Activated T-cell treated with anti-CD3 and anti-CD28 coated beads, Interleukin-2, amount 50 U/mL, for 72 hours (primary cell): ENCODE results near the gene LRRC8C. TPM values are rescaled to one million over a fixed set of nuclear protein-coding genes. Genes with fewer than 3 reads are reported as not detected.
A peak's percentile ranks its signal among the peaks of the same experiment; 100 is the strongest.

Source experiments
- ATAC-seq, 2 donors: fragments of 150-1000 bp; cut with Tn5 transposase; replicated peaks in 1 of 2; 2 replicates each; pipeline ENCODE4 v1.10.0; 2021; ENCODE audit warnings: moderate library complexity in 2 of 2, mild to moderate bottlenecking in 1 of 2
- DNase-seq, 2 donors: peaks; one replicate each; pipeline ENCODE4 v3.0.0; 2021 to 2022; ENCODE audit warnings: mixed read lengths in 1 of 2
- H3K27ac Mint-ChIP-seq: one replicate; pipeline ENCODE4 v1.8.0; 2022; ENCODE audit warnings: mild to moderate bottlenecking, moderate library complexity, mixed read lengths
- H3K27me3 Mint-ChIP-seq: one replicate; pipeline ENCODE4 v1.8.0; 2022; ENCODE audit warnings: low read depth, mixed read lengths
- H3K36me3 Mint-ChIP-seq, 2 donors: one replicate each; pipeline ENCODE4 v1.8.0; 2022; ENCODE audit warnings: mixed read lengths in 2 of 2, mild to moderate bottlenecking in 1 of 2; ENCODE audit not compliant: insufficient read depth in 2 of 2
- H3K4me1 Mint-ChIP-seq: one replicate; pipeline ENCODE4 v1.8.0; 2022; ENCODE audit warnings: low read depth, mixed read lengths
- H3K4me3 Mint-ChIP-seq, 2 donors: one replicate each; pipeline ENCODE4 v1.8.0; 2022; ENCODE audit warnings: mild to moderate bottlenecking in 2 of 2, mixed read lengths in 2 of 2, moderate library complexity in 2 of 2
- H3K9me3 Mint-ChIP-seq, 2 donors: one replicate each; pipeline ENCODE4 v1.8.0; 2022; ENCODE audit warnings: mixed read lengths in 2 of 2
- total RNA-seq, 2 donors: library from RNA; stranded (reverse); gene quantifications; one replicate each; pipeline ENCODE4 v1.2.3, GENCODE V29; 2022

The LRRC8C gene
- total RNA-seq, 2 donors from 2014 or later = 33.1 to 36.7 TPM

DNA sequence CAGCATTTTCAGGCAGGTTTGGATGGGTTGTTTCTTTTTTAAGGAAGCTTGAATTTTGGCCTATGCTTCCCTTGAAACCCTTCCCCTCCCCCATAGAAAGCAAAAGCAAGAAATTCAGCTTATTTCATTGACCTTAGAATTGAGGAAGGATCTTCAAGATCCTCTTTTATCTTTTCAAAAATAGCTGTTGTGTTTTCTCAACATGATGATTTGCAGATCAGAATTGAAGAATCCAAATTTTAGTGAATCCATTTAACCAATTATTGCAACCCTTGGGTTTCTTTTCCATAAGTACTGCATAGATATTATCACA, 73.7 kb downstream of the LRRC8C start:
- DNase-seq (no peak), ATAC-seq (no peak)
- H3K4me1 Mint-ChIP-seq = peaks cover 26% of the 10 kb centered on the region
- H3K27me3 Mint-ChIP-seq = no peaks in the 10 kb centered on the region
- H3K4me3 Mint-ChIP-seq = no peak overlapping the region
- peak overlapping the region; percentile 21 for H3K27ac Mint-ChIP-seq
- H3K9me3 Mint-ChIP-seq = peaks cover 0 to 5% of the 10 kb centered on the region in 2 donors
- H3K36me3 Mint-ChIP-seq = peaks cover 8 to 43% of the 10 kb centered on the region in 2 donors

DNA sequence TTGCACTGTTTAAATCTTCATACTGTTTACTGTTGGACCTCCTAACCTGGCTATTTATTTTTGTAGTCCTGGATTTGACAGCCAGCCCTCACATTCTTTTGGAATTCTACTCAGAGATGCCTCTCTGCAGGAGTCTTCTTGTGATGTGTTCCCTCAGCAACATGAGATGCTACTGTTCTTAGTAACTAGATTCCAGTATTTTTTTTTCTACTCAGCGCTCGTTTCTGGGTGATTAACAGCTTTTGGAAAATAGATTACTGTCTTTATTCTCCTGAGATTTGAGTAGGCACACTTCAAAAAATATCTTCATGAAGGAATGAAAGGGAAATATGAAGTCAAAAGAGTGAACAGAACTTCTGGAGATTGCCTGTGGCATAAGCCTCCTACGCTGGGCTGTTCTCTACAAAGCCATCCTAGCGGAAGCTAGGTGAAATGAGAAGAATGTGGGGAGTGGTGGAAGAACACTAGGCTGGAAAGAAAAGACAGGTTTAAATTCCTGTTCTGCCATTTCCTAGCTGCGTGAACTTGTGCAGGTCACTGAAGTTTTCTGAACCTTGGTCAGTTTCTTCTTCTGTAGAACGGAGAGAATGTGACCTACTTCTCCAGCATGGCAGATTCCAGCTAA, 75.9 kb downstream of the LRRC8C start:
- H3K36me3 Mint-ChIP-seq = peaks cover 9 to 43% of the 10 kb centered on the region in 2 donors
- H3K27ac Mint-ChIP-seq = peak overlapping the region; percentile 30
- no peak for ATAC-seq
- H3K4me3 Mint-ChIP-seq = no peak overlapping the region
- peaks cover 15% of the 10 kb centered on the region for H3K4me1 Mint-ChIP-seq
- DNase-seq = no peak
- peaks cover 0 to 4% of the 10 kb centered on the region in 2 donors for H3K9me3 Mint-ChIP-seq
- H3K27me3 Mint-ChIP-seq = no peaks in the 10 kb centered on the region

DNA sequence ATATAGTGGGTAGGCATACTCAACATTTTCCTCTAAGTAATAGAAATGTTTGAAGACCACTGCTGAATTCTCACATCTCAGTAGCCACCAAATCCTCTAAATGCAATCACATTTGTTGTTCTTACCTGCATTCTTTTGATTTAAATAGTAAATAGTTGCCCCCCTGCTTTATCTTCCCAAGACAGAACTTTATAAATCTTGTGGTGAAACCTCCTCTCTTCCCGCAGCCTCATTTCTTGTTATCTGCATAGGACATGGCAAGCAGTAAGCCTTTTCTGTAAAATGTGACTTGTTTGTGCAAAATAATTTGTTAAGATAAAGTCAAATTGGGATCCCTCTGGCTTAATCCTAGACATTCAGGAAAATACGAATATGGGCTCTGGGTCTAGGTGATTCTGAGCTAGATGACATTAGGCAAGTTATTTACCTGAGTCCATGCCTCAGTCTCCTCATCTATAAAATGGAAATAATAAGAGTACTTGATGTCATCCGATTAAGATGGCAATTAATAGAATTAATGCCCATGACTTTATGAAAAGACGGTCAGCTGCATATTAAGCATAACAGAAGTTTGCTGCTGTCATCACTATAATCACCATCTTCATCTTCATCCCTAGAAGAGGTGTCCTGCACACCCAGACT, 77.7 kb downstream of the LRRC8C start:
- Mint-ChIP-seq H3K27ac (peak overlapping the region; percentile 81), H3K9me3 (no peaks in the 10 kb centered on the region), H3K4me1 (peaks cover 30% of the 10 kb centered on the region), H3K36me3 (peaks cover 10 to 48% of the 10 kb centered on the region in 2 donors), H3K27me3 (no peaks in the 10 kb centered on the region), H3K4me3 (no peak overlapping the region)
- no peak for DNase-seq
- ATAC-seq = no peak

DNA sequence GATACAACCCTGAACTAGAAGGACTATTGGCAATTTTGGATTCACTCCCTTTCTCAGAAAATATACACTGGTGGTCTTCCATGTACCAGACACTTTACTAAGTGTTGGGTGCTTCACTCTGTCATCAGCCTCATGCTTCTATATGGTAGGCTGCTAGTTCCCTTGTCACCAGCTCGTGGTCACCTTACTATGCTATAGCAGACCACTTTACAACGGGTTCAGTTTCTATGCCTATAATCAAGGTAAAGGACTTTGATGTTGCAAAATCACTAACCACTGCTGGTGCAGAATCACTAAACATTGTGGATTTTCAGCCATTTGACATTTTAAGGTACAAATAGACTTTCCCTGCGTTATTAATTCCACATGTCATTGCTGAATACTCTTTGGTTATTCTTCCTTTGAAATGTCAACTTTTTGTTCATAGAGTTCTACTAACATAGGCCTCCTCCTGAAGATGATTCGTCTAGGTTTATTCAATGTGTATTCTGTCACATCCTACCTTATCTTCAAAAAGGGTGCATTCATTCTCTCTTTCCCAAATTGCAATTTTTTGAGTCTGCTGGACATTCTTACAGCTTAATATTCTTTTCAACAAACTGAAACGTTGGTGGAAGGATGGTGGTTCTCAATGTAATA, 78.3 kb downstream of the LRRC8C start:
- ATAC-seq (peak; percentile 44 to 48), DNase-seq (no peak)
- Mint-ChIP-seq H3K9me3 (no peaks in the 10 kb centered on the region), H3K27ac (peak overlapping the region; percentile 81), H3K4me3 (no peak overlapping the region), H3K27me3 (no peaks in the 10 kb centered on the region), H3K4me1 (peaks cover 36% of the 10 kb centered on the region), H3K36me3 (peaks cover 10 to 48% of the 10 kb centered on the region in 2 donors)

DNA sequence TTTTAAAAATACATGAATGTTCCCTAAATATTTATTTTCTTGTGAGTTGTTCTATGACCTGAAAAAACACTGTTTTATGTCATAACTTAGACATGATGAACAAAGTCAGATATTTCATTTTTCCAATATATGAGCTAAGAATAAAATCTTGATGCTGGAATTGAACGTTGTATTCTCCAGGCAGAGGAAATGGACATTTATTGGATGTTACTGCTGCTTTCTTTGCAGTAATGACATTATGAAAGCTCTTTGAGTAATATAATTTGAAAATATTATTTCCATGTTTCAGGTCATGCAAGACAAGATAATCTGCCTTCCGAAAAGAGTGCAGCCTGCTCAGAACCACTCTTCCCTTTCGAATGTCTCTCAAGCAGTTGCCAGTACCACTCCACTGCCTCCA, 79.5 kb downstream of the LRRC8C start:
- H3K9me3 Mint-ChIP-seq = no peaks in the 10 kb centered on the region
- DNase-seq = no peak
- peaks cover 10 to 48% of the 10 kb centered on the region in 2 donors for H3K36me3 Mint-ChIP-seq
- H3K4me3 Mint-ChIP-seq = no peak overlapping the region
- H3K27me3 Mint-ChIP-seq = no peaks in the 10 kb centered on the region
- peak overlapping the region; percentile 13 for H3K27ac Mint-ChIP-seq
- no peak for ATAC-seq
- H3K4me1 Mint-ChIP-seq = peaks cover 47% of the 10 kb centered on the region

DNA sequence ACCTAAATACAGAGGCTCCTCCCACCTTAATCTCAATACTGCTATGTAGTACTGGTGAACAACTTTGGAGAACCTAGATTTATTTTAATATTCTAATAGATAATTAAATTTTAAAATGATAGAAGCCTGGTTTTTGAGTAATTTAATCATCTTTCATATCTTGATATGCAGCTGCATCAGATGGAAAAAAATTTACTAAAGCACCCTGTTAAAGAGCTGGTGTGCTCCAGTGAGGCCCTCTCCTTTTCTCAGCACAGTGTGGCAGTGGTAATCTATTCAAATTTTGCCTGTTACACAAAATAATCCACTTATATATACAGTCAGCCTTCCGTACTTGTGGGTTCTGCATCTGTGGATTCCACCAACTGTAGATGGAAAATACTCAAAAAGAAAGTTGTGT, 82.8 kb downstream of the LRRC8C start:
- ATAC-seq (no peak), DNase-seq (no peak)
- Mint-ChIP-seq H3K27ac (peak overlapping the region; percentile 56), H3K4me1 (peaks cover 74% of the 10 kb centered on the region), H3K9me3 (no peaks in the 10 kb centered on the region), H3K36me3 (peaks cover 11 to 39% of the 10 kb centered on the region in 2 donors), H3K27me3 (no peaks in the 10 kb centered on the region), H3K4me3 (no peak overlapping the region)

DNA sequence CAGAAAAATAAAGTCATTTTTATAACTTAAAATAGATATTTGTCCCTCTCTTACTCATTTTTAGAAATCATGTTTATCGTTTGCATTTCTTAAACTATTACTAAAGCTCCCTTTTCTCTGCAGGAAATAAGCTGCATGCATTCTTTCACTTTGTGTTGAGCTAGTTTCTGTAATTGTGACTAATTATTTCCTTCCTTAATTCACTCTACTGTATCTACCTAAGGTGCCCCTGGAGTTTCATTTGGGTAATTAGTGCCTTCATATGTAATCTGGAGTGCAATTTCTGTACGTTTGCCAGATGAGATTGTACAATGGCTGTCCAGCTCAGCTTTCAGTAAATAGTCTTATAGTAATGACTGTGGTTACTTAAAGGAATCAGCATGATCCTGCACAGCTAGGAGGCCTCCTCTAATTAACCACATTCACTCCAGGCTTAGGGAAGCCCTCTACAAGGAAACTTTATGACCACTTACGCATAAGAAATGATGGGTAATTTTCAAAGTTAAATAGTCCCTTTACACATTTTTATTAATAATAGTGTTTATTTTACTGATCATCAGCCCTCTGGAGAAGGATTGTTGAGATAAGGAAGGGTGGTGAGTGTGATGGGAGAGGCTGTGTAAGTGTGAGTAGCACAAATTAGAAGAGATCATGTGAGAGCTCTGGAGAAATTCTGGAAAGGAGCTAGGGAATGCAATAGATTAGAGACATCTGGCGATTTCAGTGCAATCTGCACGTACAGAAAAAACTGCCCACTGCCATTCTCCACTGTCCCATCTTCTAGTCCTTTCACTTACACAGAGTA, 86.8 kb downstream of the LRRC8C start:
- H3K27ac Mint-ChIP-seq = peak overlapping the region; percentile 99
- H3K4me1 Mint-ChIP-seq = peaks cover 95% of the 10 kb centered on the region
- ATAC-seq (peak; percentile 85 to 88), DNase-seq (peak; percentile 23 to 34)
- H3K36me3 Mint-ChIP-seq = peaks cover 11 to 30% of the 10 kb centered on the region in 2 donors
- H3K9me3 Mint-ChIP-seq = peaks cover 3 to 4% of the 10 kb centered on the region in 2 donors
- H3K4me3 Mint-ChIP-seq = peak overlapping the region; percentile 81 to 84
- no peaks in the 10 kb centered on the region for H3K27me3 Mint-ChIP-seq

DNA sequence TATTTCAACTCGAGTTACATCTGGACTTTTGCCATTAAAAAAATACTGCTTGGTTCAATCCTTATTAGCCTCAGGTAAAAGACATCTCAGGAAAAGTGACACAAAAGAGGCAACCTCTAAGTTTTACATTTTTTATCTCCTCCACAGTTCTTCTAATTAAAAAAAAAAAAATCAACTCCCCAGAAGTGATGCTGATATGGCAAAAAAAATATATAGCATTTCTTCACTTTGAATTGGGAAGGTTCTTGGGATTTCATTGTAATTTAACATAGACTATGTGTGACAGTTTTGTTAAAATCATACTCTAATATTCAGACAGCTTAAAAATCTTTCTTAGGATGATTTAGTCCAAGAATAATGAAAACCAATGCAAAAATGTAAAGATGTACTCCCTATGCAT, 87.9 kb downstream of the LRRC8C start:
- peaks cover 10 to 25% of the 10 kb centered on the region in 2 donors for H3K36me3 Mint-ChIP-seq
- H3K27me3 Mint-ChIP-seq = no peaks in the 10 kb centered on the region
- peaks cover 3 to 4% of the 10 kb centered on the region in 2 donors for H3K9me3 Mint-ChIP-seq
- peaks cover 97% of the 10 kb centered on the region for H3K4me1 Mint-ChIP-seq
- peak overlapping the region; percentile 81 to 84 for H3K4me3 Mint-ChIP-seq
- DNase-seq (no peak), ATAC-seq (no peak)
- peak overlapping the region; percentile 99 for H3K27ac Mint-ChIP-seq

DNA sequence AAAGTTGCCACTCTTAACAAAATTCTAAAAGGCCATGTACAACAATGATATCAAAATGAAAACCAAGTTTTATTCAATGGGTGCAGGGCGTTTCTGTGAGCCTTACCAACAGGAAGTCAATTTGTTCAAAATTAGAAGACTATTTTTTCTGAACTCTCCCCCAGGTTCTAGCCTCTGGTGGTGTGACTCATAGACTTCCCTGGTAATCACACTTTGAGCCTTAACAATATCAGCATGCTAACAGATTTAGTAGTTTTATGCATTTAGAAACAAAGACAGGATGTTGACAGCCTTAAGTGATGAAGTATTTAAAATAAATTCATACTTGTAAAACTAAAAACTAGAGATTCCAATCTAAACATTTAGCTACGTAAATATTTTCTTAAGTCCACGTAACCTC, 88.4 kb downstream of the LRRC8C start:
- Mint-ChIP-seq H3K4me1 (peaks cover 97% of the 10 kb centered on the region), H3K27ac (peak overlapping the region; percentile 99), H3K9me3 (peaks cover 3 to 4% of the 10 kb centered on the region in 2 donors), H3K27me3 (no peaks in the 10 kb centered on the region), H3K36me3 (peaks cover 10 to 25% of the 10 kb centered on the region in 2 donors), H3K4me3 (peak overlapping the region; percentile 81 to 84)
- peak; percentile 33 to 45 for DNase-seq
- ATAC-seq = peak; percentile 34 to 41

DNA sequence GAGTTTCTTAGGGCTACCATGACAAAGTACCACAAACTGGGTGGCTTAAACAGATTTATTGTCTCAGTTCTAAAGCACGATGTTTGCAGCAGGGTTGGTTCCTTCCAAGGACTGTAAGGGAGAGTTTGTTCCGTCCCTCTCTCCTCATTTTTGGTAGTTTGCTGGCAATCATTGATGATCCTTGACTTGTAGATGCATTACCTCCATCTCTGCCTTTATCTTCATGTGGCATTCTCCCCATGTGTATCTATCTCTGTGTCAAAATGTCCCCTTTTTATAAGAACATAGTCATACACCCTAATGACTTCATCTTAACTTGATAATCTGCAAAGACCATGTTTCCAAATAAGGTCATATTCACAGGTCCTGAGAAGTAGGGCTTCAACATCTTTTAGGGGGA, 90.2 kb downstream of the LRRC8C start:
- Mint-ChIP-seq H3K27ac (peak overlapping the region; percentile 89), H3K27me3 (no peaks in the 10 kb centered on the region), H3K36me3 (peaks cover 10 to 23% of the 10 kb centered on the region in 2 donors), H3K9me3 (peaks cover 3 to 6% of the 10 kb centered on the region in 2 donors), H3K4me3 (peak overlapping the region; percentile 40 to 79), H3K4me1 (peaks cover 99% of the 10 kb centered on the region)
- no peak for DNase-seq
- no peak for ATAC-seq

DNA sequence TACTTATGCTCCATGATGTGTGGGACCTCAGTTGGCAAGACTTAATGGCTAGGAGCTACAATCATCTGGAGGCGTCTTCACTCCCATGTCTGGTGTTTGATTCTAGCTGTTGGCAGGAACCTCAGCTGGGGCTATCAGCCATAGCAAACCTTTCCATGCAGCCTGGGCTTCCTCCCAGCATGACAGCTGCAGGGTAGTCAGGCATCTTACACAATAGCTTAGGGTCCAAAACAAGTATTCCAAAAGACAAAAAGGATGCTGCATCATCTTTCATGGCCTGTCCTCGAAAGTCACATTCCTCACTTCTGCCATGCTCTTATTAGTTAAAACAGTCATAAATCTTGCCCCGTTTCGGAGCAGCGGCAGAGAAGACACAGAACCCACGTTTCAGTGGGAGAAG, 90.9 kb downstream of the LRRC8C start:
- Mint-ChIP-seq H3K27ac (peak overlapping the region; percentile 89), H3K4me3 (peak overlapping the region; percentile 40 to 79), H3K36me3 (peaks cover 10 to 23% of the 10 kb centered on the region in 2 donors), H3K27me3 (no peaks in the 10 kb centered on the region), H3K4me1 (peaks cover 99% of the 10 kb centered on the region), H3K9me3 (peaks cover 3 to 6% of the 10 kb centered on the region in 2 donors)
- DNase-seq = no peak
- ATAC-seq = no peak

DNA sequence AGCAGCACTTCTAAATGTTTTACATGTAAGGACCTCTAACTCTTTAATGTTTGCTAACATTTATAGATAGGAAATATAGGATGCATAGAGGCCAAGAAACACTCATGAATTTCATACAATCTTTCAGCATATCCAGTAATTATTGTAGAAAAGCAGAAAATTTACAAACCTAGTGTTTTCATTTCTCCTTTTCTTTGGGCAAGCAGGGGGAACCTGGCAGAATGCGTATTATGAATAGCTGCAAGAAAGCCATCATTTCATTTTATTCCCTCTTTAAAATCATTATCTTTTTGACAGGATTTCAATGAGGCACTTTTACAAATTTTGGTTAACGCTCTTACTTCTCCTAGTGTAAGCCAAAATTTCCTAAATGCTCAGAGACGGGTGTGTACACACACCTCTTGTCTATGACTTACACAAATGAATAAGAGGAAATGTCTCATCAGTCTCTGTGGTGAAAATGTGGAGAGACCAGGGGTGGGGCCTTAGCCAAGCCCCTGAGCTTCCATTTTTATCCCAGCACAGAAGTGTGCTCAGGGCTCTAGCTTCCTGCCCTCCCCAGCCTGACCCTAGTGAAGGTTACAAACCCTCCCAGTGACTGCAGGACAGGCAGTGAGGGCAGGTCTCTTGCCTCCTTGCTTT, 91.6 kb downstream of the LRRC8C start:
- peak; percentile 87 to 90 for ATAC-seq
- H3K36me3 Mint-ChIP-seq = peaks cover 8 to 23% of the 10 kb centered on the region in 2 donors
- H3K27me3 Mint-ChIP-seq = no peaks in the 10 kb centered on the region
- H3K27ac Mint-ChIP-seq = peak overlapping the region; percentile 89
- H3K4me1 Mint-ChIP-seq = peaks cover 98% of the 10 kb centered on the region
- H3K4me3 Mint-ChIP-seq = peak overlapping the region; percentile 40 to 79
- H3K9me3 Mint-ChIP-seq = peaks cover 3 to 6% of the 10 kb centered on the region in 2 donors
- peak; percentile 76 to 77 for DNase-seq
